ENCODE measurements around the gene FASN.

The FASN gene

GRCh38 chr17:82110298-82110697, 12.3 kb upstream of the FASN start:
- Histone ChIP-seq H2BK5ac (ENCODE audit: low read depth, low read length, poor library complexity, severe bottlenecking) (no peak overlapping the region), H2BK12ac (ENCODE audit: low read length in 2 of 2) (no peak overlapping the region), H3K4me1 (ENCODE audit: control insufficient read depth, insufficient read depth, low read depth, low read length) (peaks cover 23% of the 10 kb centered on the region), H3K4ac (ENCODE audit: low read depth in 1 of 2, low read length in 2 of 2) (no peak overlapping the region), H4K91ac (ENCODE audit: low read length) (no peak overlapping the region), H3K36me3 (ENCODE audit: control insufficient read depth in 1 of 2, insufficient read depth in 2 of 2, low read depth in 1 of 2, low read length in 2 of 2) (peaks cover 30 to 48% of the 10 kb centered on the region in 2 experiments), H2AFZ (ENCODE audit: low read depth, low read length) (no peak overlapping the region), H3K23ac (ENCODE audit: low read length in 2 of 2) (no peak overlapping the region), H4K8ac (ENCODE audit: low read length) (no peak overlapping the region), H2BK15ac (ENCODE audit: low read depth, poor library complexity, severe bottlenecking) (no peak overlapping the region), H3K14ac (ENCODE audit: low read length in 2 of 2) (no peak overlapping the region), H3K18ac (ENCODE audit: low read depth in 1 of 2, low read length in 2 of 2) (no peak overlapping the region), H2AK5ac (ENCODE audit: low read length, severe bottlenecking) (no peak overlapping the region), H3K27ac (ENCODE audit: low read length, poor library complexity, severe bottlenecking) (no peak overlapping the region), H3K79me1 (replicated peaks; ENCODE audit: low read length, poor library complexity, severe bottlenecking) (no peaks in the 10 kb centered on the region), H3K9me3 (ENCODE audit: control insufficient read depth, low read length) (no peaks in the 10 kb centered on the region), H3K9ac (ENCODE audit: low read length) (no peak overlapping the region), H2BK120ac (ENCODE audit: low read depth, low read length) (no peak overlapping the region), H3K4me3 (ENCODE audit: insufficient read depth in 1 of 2, low read depth in 1 of 2, low read length in 2 of 2) (no peak overlapping the region), H3K27me3 (ENCODE audit: control insufficient read depth in 1 of 2, insufficient read depth in 1 of 2, low read length in 2 of 2) (no peaks in the 10 kb centered on the region), H3K4me2 (ENCODE audit: low read length, poor library complexity, severe bottlenecking) (no peak overlapping the region)
- DNase-seq = no peak
- 85% methylated on average over 3 of the region's 3 CpGs for WGBS

GRCh38 chr17:82108961-82109475, 11.0 kb upstream of the FASN start:
- no peak overlapping the region for H2AFZ ChIP-seq (ENCODE audit: low read depth, low read length)
- H3K4me1 ChIP-seq (ENCODE audit: control insufficient read depth, insufficient read depth, low read depth, low read length) = peaks cover 27% of the 10 kb centered on the region
- no peak overlapping the region for H4K91ac ChIP-seq (ENCODE audit: low read length)
- H4K8ac ChIP-seq (ENCODE audit: low read length) = no peak overlapping the region
- no peak overlapping the region for H3K18ac ChIP-seq (ENCODE audit: low read depth in 1 of 2, low read length in 2 of 2)
- H3K79me1 ChIP-seq (replicated peaks; ENCODE audit: low read length, poor library complexity, severe bottlenecking) = no peaks in the 10 kb centered on the region
- H3K4me3 ChIP-seq (ENCODE audit: insufficient read depth in 1 of 2, low read depth in 1 of 2, low read length in 2 of 2) = no peak overlapping the region
- H3K9ac ChIP-seq (ENCODE audit: low read length) = no peak overlapping the region
- H2BK12ac ChIP-seq (ENCODE audit: low read length in 2 of 2) = no peak overlapping the region
- peaks cover 30 to 40% of the 10 kb centered on the region in 2 experiments for H3K36me3 ChIP-seq (ENCODE audit: control insufficient read depth in 1 of 2, insufficient read depth in 2 of 2, low read depth in 1 of 2, low read length in 2 of 2)
- H3K27me3 ChIP-seq (ENCODE audit: control insufficient read depth in 1 of 2, insufficient read depth in 1 of 2, low read length in 2 of 2) = no peaks in the 10 kb centered on the region
- no peak overlapping the region for H3K4ac ChIP-seq (ENCODE audit: low read depth in 1 of 2, low read length in 2 of 2)
- no peak overlapping the region for H3K23ac ChIP-seq (ENCODE audit: low read length in 2 of 2)
- no peak overlapping the region for H2BK15ac ChIP-seq (ENCODE audit: low read depth, poor library complexity, severe bottlenecking)
- no peak overlapping the region for H3K27ac ChIP-seq (ENCODE audit: low read length, poor library complexity, severe bottlenecking)
- H2BK5ac ChIP-seq (ENCODE audit: low read depth, low read length, poor library complexity, severe bottlenecking) = no peak overlapping the region
- DNase-seq = no peak
- 97% methylated on average over 14 of the region's 14 CpGs for WGBS
- no peak overlapping the region for H2BK120ac ChIP-seq (ENCODE audit: low read depth, low read length)
- H3K4me2 ChIP-seq (ENCODE audit: low read length, poor library complexity, severe bottlenecking) = no peak overlapping the region
- H2AK5ac ChIP-seq (ENCODE audit: low read length, severe bottlenecking) = no peak overlapping the region
- no peak overlapping the region for H3K14ac ChIP-seq (ENCODE audit: low read length in 2 of 2)
- no peaks in the 10 kb centered on the region for H3K9me3 ChIP-seq (ENCODE audit: control insufficient read depth, low read length)

- H3K14ac ChIP-seq (ENCODE audit: low read length in 2 of 2) = no peak overlapping the region
- no peak overlapping the region for H3K4me2 ChIP-seq (ENCODE audit: low read length, poor library complexity, severe bottlenecking)
- no peak overlapping the region for H2BK12ac ChIP-seq (ENCODE audit: low read length in 2 of 2)
- 87% methylated on average over 19 of the region's 19 CpGs for WGBS
- no peak overlapping the region for H2AFZ ChIP-seq (ENCODE audit: low read depth, low read length)
- H3K27ac ChIP-seq (ENCODE audit: low read length, poor library complexity, severe bottlenecking) = no peak overlapping the region
- no peak overlapping the region for H2BK5ac ChIP-seq (ENCODE audit: low read depth, low read length, poor library complexity, severe bottlenecking)
- no peak overlapping the region for H3K9ac ChIP-seq (ENCODE audit: low read length)
- no peaks in the 10 kb centered on the region for H3K79me1 ChIP-seq (replicated peaks; ENCODE audit: low read length, poor library complexity, severe bottlenecking)
- no peak overlapping the region for H4K8ac ChIP-seq (ENCODE audit: low read length)
- H2BK15ac ChIP-seq (ENCODE audit: low read depth, poor library complexity, severe bottlenecking) = no peak overlapping the region
- H3K9me3 ChIP-seq (ENCODE audit: control insufficient read depth, low read length) = no peaks in the 10 kb centered on the region
- H3K4me3 ChIP-seq (ENCODE audit: insufficient read depth in 1 of 2, low read depth in 1 of 2, low read length in 2 of 2) = no peak overlapping the region
- H3K36me3 ChIP-seq (ENCODE audit: control insufficient read depth in 1 of 2, insufficient read depth in 2 of 2, low read depth in 1 of 2, low read length in 2 of 2) = peaks cover 28 to 35% of the 10 kb centered on the region in 2 experiments
- no peak overlapping the region for H3K23ac ChIP-seq (ENCODE audit: low read length in 2 of 2)
- DNase-seq = no peak
- H2BK120ac ChIP-seq (ENCODE audit: low read depth, low read length) = no peak overlapping the region
- H3K18ac ChIP-seq (ENCODE audit: low read depth in 1 of 2, low read length in 2 of 2) = no peak overlapping the region
- H2AK5ac ChIP-seq (ENCODE audit: low read length, severe bottlenecking) = no peak overlapping the region
- H3K27me3 ChIP-seq (ENCODE audit: control insufficient read depth in 1 of 2, insufficient read depth in 1 of 2, low read length in 2 of 2) = no peaks in the 10 kb centered on the region
- no peak overlapping the region for H3K4ac ChIP-seq (ENCODE audit: low read depth in 1 of 2, low read length in 2 of 2)
- peaks cover 30% of the 10 kb centered on the region for H3K4me1 ChIP-seq (ENCODE audit: control insufficient read depth, insufficient read depth, low read depth, low read length)
- no peak overlapping the region for H4K91ac ChIP-seq (ENCODE audit: low read length)
Observed at GRCh38 chr17:82108496-82108945, 10.5 kb upstream of the FASN start.

GRCh38 chr17:82108038-82108437, 10.0 kb upstream of the FASN start:
- H3K9ac ChIP-seq (ENCODE audit: low read length) = no peak overlapping the region
- H2BK15ac ChIP-seq (ENCODE audit: low read depth, poor library complexity, severe bottlenecking) = no peak overlapping the region
- no peak overlapping the region for H4K91ac ChIP-seq (ENCODE audit: low read length)
- no peak overlapping the region for H3K27ac ChIP-seq (ENCODE audit: low read length, poor library complexity, severe bottlenecking)
- no peak overlapping the region for H2BK5ac ChIP-seq (ENCODE audit: low read depth, low read length, poor library complexity, severe bottlenecking)
- peaks cover 23 to 30% of the 10 kb centered on the region in 2 experiments for H3K36me3 ChIP-seq (ENCODE audit: control insufficient read depth in 1 of 2, insufficient read depth in 2 of 2, low read depth in 1 of 2, low read length in 2 of 2)
- no peak overlapping the region for H3K4me2 ChIP-seq (ENCODE audit: low read length, poor library complexity, severe bottlenecking)
- H4K8ac ChIP-seq (ENCODE audit: low read length) = no peak overlapping the region
- H2AK5ac ChIP-seq (ENCODE audit: low read length, severe bottlenecking) = no peak overlapping the region
- H3K79me1 ChIP-seq (replicated peaks; ENCODE audit: low read length, poor library complexity, severe bottlenecking) = no peaks in the 10 kb centered on the region
- no peak overlapping the region for H3K4me3 ChIP-seq (ENCODE audit: insufficient read depth in 1 of 2, low read depth in 1 of 2, low read length in 2 of 2)
- H3K4ac ChIP-seq (ENCODE audit: low read depth in 1 of 2, low read length in 2 of 2) = no peak overlapping the region
- H3K9me3 ChIP-seq (ENCODE audit: control insufficient read depth, low read length) = no peaks in the 10 kb centered on the region
- no peak overlapping the region for H2BK12ac ChIP-seq (ENCODE audit: low read length in 2 of 2)
- 89% methylated on average over 14 of the region's 14 CpGs for WGBS
- H3K14ac ChIP-seq (ENCODE audit: low read length in 2 of 2) = no peak overlapping the region
- no peak overlapping the region for H3K18ac ChIP-seq (ENCODE audit: low read depth in 1 of 2, low read length in 2 of 2)
- no peak for DNase-seq
- H2BK120ac ChIP-seq (ENCODE audit: low read depth, low read length) = no peak overlapping the region
- H3K4me1 ChIP-seq (ENCODE audit: control insufficient read depth, insufficient read depth, low read depth, low read length) = peaks cover 30% of the 10 kb centered on the region
- H2AFZ ChIP-seq (ENCODE audit: low read depth, low read length) = no peak overlapping the region
- no peaks in the 10 kb centered on the region for H3K27me3 ChIP-seq (ENCODE audit: control insufficient read depth in 1 of 2, insufficient read depth in 1 of 2, low read length in 2 of 2)
- no peak overlapping the region for H3K23ac ChIP-seq (ENCODE audit: low read length in 2 of 2)

Data from mesenchymal stem cell (in vitro differentiated cells and primary cell).